ENCODE data around the gene LENG1. TPM values are rescaled to one million over a fixed set of nuclear protein-coding genes. Genes with fewer than 3 reads are reported as not detected.

Gene LENG1
- total RNA-seq, 4 donors from 2014 or later = 1.7 to 4.7 (median 4.3) TPM

DNA sequence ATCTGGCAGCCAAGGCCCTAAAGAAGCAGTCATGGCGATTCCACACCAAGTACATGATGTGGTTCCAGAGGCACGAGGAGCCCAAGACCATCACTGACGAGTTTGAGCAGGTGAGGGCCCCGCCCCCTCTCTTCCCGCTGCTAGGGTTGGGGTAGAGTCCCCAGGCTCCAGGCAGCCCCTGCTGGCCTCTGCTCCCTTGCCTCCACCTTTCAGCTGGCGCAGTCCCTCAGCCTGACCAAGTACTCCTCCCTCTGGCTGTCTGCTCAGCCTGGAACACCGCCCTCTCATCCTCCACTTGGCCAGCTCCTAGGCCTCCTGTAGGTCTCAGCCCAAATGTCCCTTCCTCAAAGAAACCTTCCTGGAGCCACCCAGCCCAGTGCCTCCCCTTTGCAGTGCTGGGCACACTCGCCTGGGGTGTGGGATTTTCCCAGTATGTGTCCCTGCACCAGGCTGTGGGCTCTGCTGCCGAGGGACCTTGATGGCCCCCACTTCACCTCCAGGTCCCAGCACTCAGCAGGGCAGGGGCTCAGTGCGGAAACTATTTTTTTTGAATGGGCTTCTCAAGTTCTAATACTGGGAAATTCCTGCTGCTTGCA lies 5.7 kb downstream of the LENG1 start:
- TF ChIP-seq POLR2A (IDR thresholded peaks at IDR 0.05) = no peak
- TF ChIP-seq, protein P1, sequence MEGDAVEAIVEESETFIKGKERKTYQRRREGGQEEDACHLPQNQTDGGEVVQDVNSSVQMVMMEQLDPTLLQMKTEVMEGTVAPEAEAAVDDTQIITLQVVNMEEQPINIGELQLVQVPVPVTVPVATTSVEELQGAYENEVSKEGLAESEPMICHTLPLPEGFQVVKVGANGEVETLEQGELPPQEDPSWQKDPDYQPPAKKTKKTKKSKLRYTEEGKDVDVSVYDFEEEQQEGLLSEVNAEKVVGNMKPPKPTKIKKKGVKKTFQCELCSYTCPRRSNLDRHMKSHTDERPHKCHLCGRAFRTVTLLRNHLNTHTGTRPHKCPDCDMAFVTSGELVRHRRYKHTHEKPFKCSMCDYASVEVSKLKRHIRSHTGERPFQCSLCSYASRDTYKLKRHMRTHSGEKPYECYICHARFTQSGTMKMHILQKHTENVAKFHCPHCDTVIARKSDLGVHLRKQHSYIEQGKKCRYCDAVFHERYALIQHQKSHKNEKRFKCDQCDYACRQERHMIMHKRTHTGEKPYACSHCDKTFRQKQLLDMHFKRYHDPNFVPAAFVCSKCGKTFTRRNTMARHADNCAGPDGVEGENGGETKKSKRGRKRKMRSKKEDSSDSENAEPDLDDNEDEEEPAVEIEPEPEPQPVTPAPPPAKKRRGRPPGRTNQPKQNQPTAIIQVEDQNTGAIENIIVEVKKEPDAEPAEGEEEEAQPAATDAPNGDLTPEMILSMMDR (IDR thresholded peaks at IDR 0.05) = no peak
- Histone ChIP-seq H3K27me3 (no peaks in the 10 kb centered on the region), H3K27ac (peak overlapping the region in 2 of 4 donors; percentile 6 to 31), H3K36me3 (peaks cover 60 to 94% (median 84%) of the 10 kb centered on the region in 3 donors), H3K4me3 (no peak overlapping the region), H3K9me3 (no peaks in the 10 kb centered on the region), H3K4me1 (peaks cover 6 to 41% (median 11%) of the 10 kb centered on the region in 3 donors)
- 69 to 89% methylated on average over 4 to 7 of the region's 10 CpGs for WGBS, 2 donors
- DNase-seq = no peak
- intact Hi-C loops (cut with DNase I) = no loop called here

DNA sequence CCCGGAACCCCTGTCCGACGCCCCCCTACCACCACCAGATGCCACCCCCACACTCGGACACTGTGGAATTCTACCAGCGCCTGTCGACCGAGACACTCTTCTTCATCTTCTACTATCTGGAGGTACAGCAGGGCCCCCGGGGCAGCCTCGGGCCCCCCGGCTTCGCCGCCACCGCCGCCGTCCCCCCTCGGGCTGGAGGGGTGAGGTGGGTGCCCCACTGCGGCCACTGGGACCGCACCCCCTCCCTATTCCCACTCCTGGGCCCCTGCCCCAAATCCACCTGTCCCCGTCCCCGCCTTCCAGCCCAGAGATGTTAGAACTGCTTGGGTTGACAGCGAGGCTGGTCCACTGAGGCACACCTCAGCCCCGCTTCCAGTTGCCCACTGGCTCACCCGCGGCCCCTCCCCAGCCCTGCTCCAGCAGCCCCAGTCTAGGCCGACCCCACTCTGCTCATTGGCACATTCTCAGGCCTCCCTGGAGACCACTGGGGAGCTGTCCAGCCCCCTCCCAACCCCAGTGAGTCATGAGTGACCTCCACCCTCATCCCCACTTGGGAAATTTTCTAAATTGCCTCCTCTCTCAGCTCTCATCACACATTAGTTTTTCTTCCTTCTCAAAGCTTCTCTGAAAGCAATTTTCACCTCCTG lies 6.5 kb downstream of the LENG1 start:
- intact Hi-C loops (cut with DNase I) = no loop called here
- peaks cover 0 to 39% (median 3%) of the 10 kb centered on the region in 3 donors for H3K4me1 ChIP-seq
- TF ChIP-seq, protein P1 (IDR thresholded peaks at IDR 0.05) = no peak
- no peak for TF ChIP-seq POLR2A (IDR thresholded peaks at IDR 0.05)
- no peak overlapping the region for H3K4me3 ChIP-seq
- DNase-seq = no peak
- no peaks in the 10 kb centered on the region for H3K27me3 ChIP-seq
- WGBS, 2 donors = 82 to 83% methylated on average over 10 to 13 of the region's 25 CpGs
- peaks cover 68 to 100% (median 92%) of the 10 kb centered on the region in 3 donors for H3K36me3 ChIP-seq
- peak overlapping the region in 2 of 4 donors; percentile 6 to 17 for H3K27ac ChIP-seq
- H3K9me3 ChIP-seq = no peaks in the 10 kb centered on the region

DNA sequence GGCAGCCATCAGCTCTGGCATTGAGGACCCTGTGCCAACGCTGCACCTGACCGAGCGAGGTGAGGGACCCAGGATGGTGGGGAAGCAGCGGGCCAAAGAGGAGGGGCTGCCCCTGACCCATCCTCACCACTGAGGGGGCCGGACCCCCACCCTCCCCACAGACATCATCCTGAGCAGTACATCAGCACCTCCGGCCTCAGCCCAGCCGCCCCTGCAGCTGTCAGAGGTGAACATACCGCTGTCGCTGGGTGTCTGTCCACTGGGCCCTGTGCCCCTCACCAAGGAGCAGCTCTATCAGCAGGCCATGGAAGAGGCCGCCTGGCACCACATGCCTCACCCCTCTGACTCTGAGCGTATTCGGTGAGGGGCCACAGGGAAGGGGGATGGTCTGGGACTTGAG lies 7.3 kb downstream of the LENG1 start:
- intact Hi-C loops (cut with DNase I) = no loop called here
- WGBS, 2 donors = 90% methylated on average over 4 of the region's 12 CpGs; no CpG with 5 or more reads in 1 of the 2 donors
- H3K27ac ChIP-seq = no peak overlapping the region
- TF ChIP-seq, protein P1 (IDR thresholded peaks at IDR 0.05) = no peak
- no peak for TF ChIP-seq POLR2A (IDR thresholded peaks at IDR 0.05)
- H3K36me3 ChIP-seq = peaks cover 73 to 100% (median 90%) of the 10 kb centered on the region in 3 donors
- no peaks in the 10 kb centered on the region for H3K27me3 ChIP-seq
- H3K4me3 ChIP-seq = no peak overlapping the region
- H3K9me3 ChIP-seq = no peaks in the 10 kb centered on the region
- no peak for DNase-seq
- peaks cover 0 to 36% (median 0%) of the 10 kb centered on the region in 3 donors for H3K4me1 ChIP-seq

DNA sequence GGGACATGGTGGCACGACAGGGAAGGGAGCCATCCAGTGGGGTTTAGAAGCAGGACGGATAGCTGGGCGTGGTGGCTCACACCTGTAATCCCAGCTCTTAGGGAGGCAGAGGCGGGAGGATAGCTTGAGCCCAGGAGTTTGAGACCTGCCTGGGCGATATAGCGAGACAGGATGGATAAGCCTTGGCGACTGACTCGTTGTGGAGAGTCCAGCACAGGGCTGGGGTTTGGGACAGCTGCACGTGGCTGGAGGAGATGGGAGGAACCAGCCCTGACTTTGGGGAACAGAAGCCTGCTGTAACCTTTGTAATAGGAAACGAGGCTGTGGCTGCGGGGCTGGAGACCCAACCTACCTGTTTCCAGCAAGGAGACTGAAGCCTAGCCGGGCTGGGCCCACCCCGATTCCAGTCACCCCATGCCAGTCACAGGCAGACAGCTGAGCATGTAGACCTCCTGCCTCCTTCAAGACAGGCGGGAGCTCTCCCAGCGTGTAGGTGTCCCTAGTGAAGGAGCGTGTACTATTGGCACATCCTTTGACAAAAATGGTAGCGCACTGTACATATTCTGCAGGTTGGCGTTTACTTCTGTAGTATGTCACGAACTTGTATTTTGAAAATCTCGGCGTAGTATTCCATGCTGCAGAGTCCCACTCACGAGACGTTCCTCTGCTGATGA lies 8.0 kb downstream of the LENG1 start:
- intact Hi-C loops (cut with DNase I) = no loop called here
- Histone ChIP-seq H3K36me3 (peaks cover 77 to 100% (median 90%) of the 10 kb centered on the region in 3 donors), H3K4me3 (no peak overlapping the region), H3K4me1 (peaks cover 0 to 34% (median 0%) of the 10 kb centered on the region in 3 donors), H3K9me3 (no peaks in the 10 kb centered on the region), H3K27me3 (no peaks in the 10 kb centered on the region), H3K27ac (no peak overlapping the region)
- WGBS, 2 donors = 78 to 80% methylated on average over 16 to 23 of the region's 23 CpGs
- TF ChIP-seq, protein P1 (IDR thresholded peaks at IDR 0.05) = no peak
- DNase-seq = no peak
